Endothelial cell of umbilical vein (primary cell): ENCODE results near the gene NSMCE1. TPM values are rescaled to one million over a fixed set of nuclear protein-coding genes. Genes with fewer than 3 reads are reported as not detected.

Source experiments
- BruUV-seq: library from RNA; stranded (reverse); fragments of 400-500 nt; replicated peaks from 2 replicates; lab custom pipeline; 2021; lab: Mats Ljungman, UMichigan
- CTCF ChIA-PET: fragments of 300-600, 350-600 bp; sonication (Branson Sonifier 250); formaldehyde crosslinking; loops from one replicate; lab custom pipeline; 2021; ENCODE audit warnings: antibody characterized with exemption, inconsistent platforms; lab: Charles Lee
- POLR2A ChIA-PET: fragments of 300-600, 350-600 bp; sonication (Branson Sonifier 250); formaldehyde crosslinking; loops from one replicate; lab custom pipeline; 2021; ENCODE audit warnings: antibody characterized with exemption, inconsistent platforms; lab: Charles Lee
- DNase-seq: peaks from one replicate; pipeline ENCODE4 v3.0.0-alpha.2; 2011; ENCODE audit warnings: low read depth, low spot score
- FAIRE-seq: peaks from 2 replicates; lab custom pipeline; 2011; peaks lifted over from hg19 to GRCh38; lab: Jason Lieb, UNC
- H2AFZ ChIP-seq: 2 replicates; pipeline ENCODE4 v1.6.0; 2012; ENCODE audit warnings: low read depth, low read length, control low read depth, inconsistent platforms
- H3K27ac ChIP-seq: 2 replicates; pipeline ENCODE4 v1.5.1; 2011; ENCODE audit warnings: low read depth, mild to moderate bottlenecking, control low read depth, low read length, moderate library complexity; ENCODE audit not compliant: insufficient read depth
- H3K27me3 ChIP-seq, 2 experiments: 2 replicates each; pipeline versions ENCODE4 v1.6.0 to v1.6.1; 2011; ENCODE audit warnings: low read length in 2 of 2, mixed read lengths in 1 of 2; ENCODE audit not compliant: control insufficient read depth in 2 of 2, insufficient read depth in 2 of 2
- H3K36me3 ChIP-seq, 2 experiments: 2 replicates in 1 of 2; 3 replicates in 1 of 2; pipeline ENCODE4 v1.5.1; 2011; ENCODE audit warnings: low read length in 2 of 2, mild to moderate bottlenecking in 1 of 2, moderate library complexity in 1 of 2; ENCODE audit not compliant: control insufficient read depth in 2 of 2, insufficient read depth in 2 of 2; ENCODE audit errors: extremely low read depth in 1 of 2
- H3K4me1 ChIP-seq: 3 replicates; pipeline ENCODE4 v1.5.1; 2011; ENCODE audit warnings: mild to moderate bottlenecking, low read length; ENCODE audit not compliant: control insufficient read depth, insufficient read depth; ENCODE audit errors: extremely low read depth
- H3K4me2 ChIP-seq: 2 replicates; pipeline ENCODE4 v1.6.1; 2011; ENCODE audit warnings: low read length, control low read depth, mixed read lengths; ENCODE audit not compliant: insufficient read depth
- H3K4me3 ChIP-seq, 3 experiments: fragments of 200-600 bp in 1 of 3; sonication (generic), shearing (Covaris generic) in 1 of 3; replicated peaks in 1 of 3; 2 replicates each; pipeline ENCODE4 v1.5.1; 2011 to 2016; ENCODE audit warnings: control low read depth in 3 of 3, low read length in 3 of 3, mild to moderate bottlenecking in 2 of 3, inconsistent platforms in 1 of 3, low read depth in 1 of 3, moderate library complexity in 1 of 3; ENCODE audit not compliant: insufficient read depth in 1 of 3
- H3K79me2 ChIP-seq: 2 replicates; pipeline ENCODE4 v1.6.0; 2012; ENCODE audit warnings: low read length, inconsistent platforms; ENCODE audit not compliant: control insufficient read depth, insufficient read depth
- H3K9ac ChIP-seq: replicated peaks from 2 replicates; pipeline ENCODE3; 2011; ENCODE audit warnings: low read length, control low read depth; ENCODE audit not compliant: insufficient read depth; ENCODE audit errors: extremely low read depth
- H3K9me1 ChIP-seq: replicated peaks from 3 replicates; pipeline ENCODE4 v1.6.0; 2011; ENCODE audit warnings: mild to moderate bottlenecking, low read length; ENCODE audit not compliant: control insufficient read depth, insufficient read depth; ENCODE audit errors: extremely low read depth
- H3K9me3 ChIP-seq: replicated peaks from 2 replicates; pipeline ENCODE4 v1.5.1; 2012; ENCODE audit warnings: low read length, inconsistent platforms; ENCODE audit not compliant: control insufficient read depth, insufficient read depth
- H4K20me1 ChIP-seq: replicated peaks from 2 replicates; pipeline ENCODE3; 2011; ENCODE audit warnings: mild to moderate bottlenecking, low read length; ENCODE audit not compliant: control insufficient read depth, insufficient read depth; ENCODE audit errors: extremely low read depth
- CTCF ChIP-seq, 2 donors: IDR thresholded peaks; 1 replicate in 1 of 2; 2 replicates in 1 of 2; pipeline ENCODE4 v1.5.1; 2011; ENCODE audit warnings: low read length in 2 of 2, mild to moderate bottlenecking in 2 of 2, moderate library complexity in 2 of 2, control low read depth in 1 of 2, inconsistent platforms in 1 of 2, low read depth in 1 of 2; ENCODE audit not compliant: insufficient read depth in 1 of 2; ENCODE audit errors: extremely low read depth in 1 of 2
- EZH2 ChIP-seq: IDR thresholded peaks from 2 replicates; pipeline ENCODE4 v1.6.1; 2012; ENCODE audit warnings: borderline replicate concordance, low read depth, mild to moderate bottlenecking, moderate library complexity, low read length, inconsistent platforms; ENCODE audit not compliant: severe bottlenecking
- FOS ChIP-seq: IDR thresholded peaks from 2 replicates; pipeline ENCODE4 v1.6.1; 2011; ENCODE audit warnings: mild to moderate bottlenecking, low read length, moderate library complexity, borderline replicate concordance; ENCODE audit not compliant: insufficient read depth
- GATA2 ChIP-seq: IDR thresholded peaks from 2 replicates; pipeline ENCODE4 v1.7.0; 2011; ENCODE audit warnings: low read depth, mild to moderate bottlenecking, moderate library complexity, mixed read lengths, low read length; ENCODE audit not compliant: insufficient read length, insufficient read depth
- JUN ChIP-seq: IDR thresholded peaks from 2 replicates; pipeline ENCODE4 v1.6.1; 2011; ENCODE audit warnings: borderline replicate concordance, low read depth; ENCODE audit not compliant: insufficient read length, insufficient read depth
- MAX ChIP-seq: IDR thresholded peaks from 2 replicates; pipeline ENCODE4 v1.6.1; 2011; ENCODE audit not compliant: insufficient read depth, insufficient read length
- MYC ChIP-seq: IDR thresholded peaks from one replicate; pipeline ENCODE4 v1.6.1; 2011; ENCODE audit warnings: mild to moderate bottlenecking, low read depth, low read length
- POLR2A ChIP-seq: IDR thresholded peaks from 2 replicates; pipeline ENCODE4 v1.6.1; 2012; ENCODE audit warnings: low read depth, mild to moderate bottlenecking, control low read depth, low read length
- POLR2AphosphoS5 ChIP-seq: IDR thresholded peaks from 2 replicates; pipeline ENCODE4 v1.6.1; 2012; ENCODE audit warnings: low read depth, mild to moderate bottlenecking, control low read depth, low read length, moderate library complexity; ENCODE audit not compliant: insufficient read depth
- dilution Hi-C: fragments of 300-500 bp; cut with MboI; formaldehyde crosslinking; loops from one replicate; pipeline ENCODE4 v1.15.0; 2019; ENCODE audit warnings: low sequenced_read_pairs; ENCODE audit not compliant: extremely low pct_ligation_motif_present
- intact Hi-C: fragments of 100-400 bp; cut with micrococcal nuclease; formaldehyde crosslinking; loops from one replicate; pipeline ENCODE4 v1.10.0; 2022
- polyA plus RNA-seq, 4 experiments: library from polyadenylated mRNA; depleted of rRNA in 3 of 4; stranded (reverse) in 3 of 4; unstranded in 1 of 4; fragments of >200 nt; gene quantifications; 2 replicates each; pipeline versions ENCODE4 v1.2.1 to v1.2.3, GENCODE V29; 2011 to 2012; ENCODE audit warnings: missing spikeins in 1 of 4
- total RNA-seq: library from RNA; stranded (reverse); gene quantifications from 2 replicates; pipeline ENCODE4 v1.2.3, GENCODE V29; 2021

Gene NSMCE1
- total and polyA plus RNA-seq, 2 donors (not counting 3 experiments of a cell fraction or from before 2014, with no cell fraction given), result 23.8 to 42.0 TPM

GRCh38 chr16:27239906-27240655 lies 28.5 kb downstream of the NSMCE1 start:
- peak; percentile 33 for DNase-seq
- H3K36me3 ChIP-seq, result no peaks in the 10 kb centered on the region
- no peak overlapping the region for H2AFZ ChIP-seq
- no peak overlapping the region for H3K4me2 ChIP-seq
- no peak overlapping the region for H3K4me3 ChIP-seq
- H4K20me1 ChIP-seq, result no peaks in the 10 kb centered on the region
- H3K9ac ChIP-seq, result no peak overlapping the region
- no peaks in the 10 kb centered on the region for H3K27me3 ChIP-seq
- no peaks in the 10 kb centered on the region for H3K79me2 ChIP-seq
- dilution Hi-C loops (no loop called here), intact Hi-C loops (no loop called here)
- FAIRE-seq, result no peak
- H3K9me1 ChIP-seq, result no peaks in the 10 kb centered on the region
- no peak for TF ChIP-seq POLR2AphosphoS5
- no peak for TF ChIP-seq GATA2
- no peak for TF ChIP-seq EZH2
- CTCF ChIA-PET, result interaction anchor here (1.1 to 15.6 kb wide), 3 partner anchors 35 to 128 kb away, joined by 3 to 299 read pairs (median 5); no protein-coding TSS in a partner anchor
- peak overlapping the region; percentile 96 for H3K27ac ChIP-seq
- peaks cover 84% of the 10 kb centered on the region for H3K4me1 ChIP-seq
- BruUV-seq, result no TSS peak
- POLR2A ChIA-PET, result no interaction called here
- H3K9me3 ChIP-seq, result no peaks in the 10 kb centered on the region

GRCh38 chr16:27239026-27239425 lies 29.5 kb downstream of the NSMCE1 start:
- no peaks in the 10 kb centered on the region for H3K9me1 ChIP-seq
- no peak overlapping the region for H2AFZ ChIP-seq
- no TSS peak for BruUV-seq
- ChIA-PET POLR2A (interaction anchor here (0.8 to 1.2 kb wide), 3 partner anchors 14 to 67 kb away, joined by 3 to 4 read pairs (median 3); partner anchors contain the start of gene KDM8), CTCF (interaction anchor here (1.1 to 15.6 kb wide), 4 partner anchors 36 to 129 kb away, joined by 3 to 299 read pairs (median 4); no protein-coding TSS in a partner anchor)
- intact Hi-C loops (no loop called here), dilution Hi-C loops (no loop called here)
- no peak for DNase-seq
- no peaks in the 10 kb centered on the region for H3K27me3 ChIP-seq
- peaks cover 90% of the 10 kb centered on the region for H3K4me1 ChIP-seq
- no peak for FAIRE-seq
- no peak overlapping the region for H3K9ac ChIP-seq
- H3K4me2 ChIP-seq, result no peak overlapping the region
- TF ChIP-seq POLR2A (no peak), MYC (no peak), POLR2AphosphoS5 (no peak), GATA2 (no peak), JUN (no peak), EZH2 (no peak), FOS (no peak), MAX (no peak), CTCF (IDR thresholded peaks at IDR 0.05; ENCODE audit: extremely low read depth in 1 of 2, insufficient read depth in 1 of 2, low read depth in 1 of 2, low read length in 2 of 2) (no peak)
- H3K4me3 ChIP-seq, result no peak overlapping the region
- no peaks in the 10 kb centered on the region for H3K79me2 ChIP-seq
- no peaks in the 10 kb centered on the region for H3K9me3 ChIP-seq
- H4K20me1 ChIP-seq, result no peaks in the 10 kb centered on the region
- no peaks in the 10 kb centered on the region for H3K36me3 ChIP-seq
- H3K27ac ChIP-seq, result peak overlapping the region; percentile 99
